OCI-LY3 (cell line): ENCODE measurements around the gene ERAS.

ENCODE experiments used
- H2AFZ ChIP-seq: fragments of 200-600, 300-600 bp; shearing (Covaris generic); 2 replicates; pipeline ENCODE4 v1.6.0; 2014; ENCODE audit warnings: antibody characterized with exemption, low read depth, low read length
- H3K27ac ChIP-seq: fragments of 200-600, 300-600 bp; sonication (generic); 2 replicates; pipeline ENCODE4 v1.5.1; 2014; ENCODE audit warnings: mild to moderate bottlenecking, low read length, moderate library complexity, mixed read lengths
- H3K27me3 ChIP-seq: fragments of 200-600, 300-600 bp; sonication (generic); 2 replicates; pipeline ENCODE4 v1.6.1; 2014; ENCODE audit warnings: low read depth, low read length, mixed read lengths
- H3K36me3 ChIP-seq: fragments of 200-600, 300-600 bp; sonication (generic); replicated peaks from 2 replicates; pipeline ENCODE3; 2014; ENCODE audit warnings: low read depth, low read length, mixed read lengths
- H3K4me1 ChIP-seq: fragments of 300-600, 200-600 bp; sonication (generic); 2 replicates; pipeline ENCODE4 v1.6.1; 2014; ENCODE audit warnings: low read length, mixed read lengths
- H3K4me2 ChIP-seq: fragments of 200-600, 300-600 bp; sonication (generic); 2 replicates; pipeline ENCODE4 v1.6.1; 2014; ENCODE audit warnings: low read length, mixed read lengths
- H3K4me3 ChIP-seq: fragments of 300-600, 200-600 bp; sonication (generic); 2 replicates; pipeline ENCODE4 v1.5.1; 2014; ENCODE audit warnings: antibody characterized with exemption, mild to moderate bottlenecking, low read length, moderate library complexity
- H3K79me2 ChIP-seq: fragments of 300-600, 200-600 bp; shearing (Covaris generic); 2 replicates; pipeline ENCODE4 v1.6.1; 2014; ENCODE audit warnings: mild to moderate bottlenecking, low read length, mixed read lengths
- H3K9ac ChIP-seq: fragments of 300-600, 200-600 bp; shearing (Covaris generic); 2 replicates; pipeline ENCODE4 v1.6.0; 2014; ENCODE audit warnings: mild to moderate bottlenecking, low read length, moderate library complexity
- H3K9me3 ChIP-seq: fragments of 200-600, 300-600 bp; shearing (Covaris generic); 2 replicates; pipeline ENCODE4 v1.6.1; 2014; ENCODE audit warnings: low read length, mixed read lengths; ENCODE audit not compliant: insufficient read depth
- H4K20me1 ChIP-seq: fragments of 200-600, 300-600 bp; sonication (generic); 2 replicates; pipeline ENCODE4 v1.6.1; 2016; ENCODE audit warnings: low read length, mixed read lengths; ENCODE audit not compliant: insufficient read depth
- EZH2phosphoT487 ChIP-seq: fragments of 200-600 bp; shearing (Covaris generic); IDR thresholded peaks from 2 replicates; pipeline ENCODE4 v1.6.1; 2018; ENCODE audit warnings: antibody characterized with exemption, mixed run types, low read depth
- TF ChIP-seq, protein P1 (sequence below): fragments of 200-600, 300-600 bp; sonication (generic); IDR thresholded peaks from 2 replicates; pipeline ENCODE4 v1.5.1; 2014; ENCODE audit warnings: antibody characterized with exemption, low read length, low read depth

ERAS gene

DNA sequence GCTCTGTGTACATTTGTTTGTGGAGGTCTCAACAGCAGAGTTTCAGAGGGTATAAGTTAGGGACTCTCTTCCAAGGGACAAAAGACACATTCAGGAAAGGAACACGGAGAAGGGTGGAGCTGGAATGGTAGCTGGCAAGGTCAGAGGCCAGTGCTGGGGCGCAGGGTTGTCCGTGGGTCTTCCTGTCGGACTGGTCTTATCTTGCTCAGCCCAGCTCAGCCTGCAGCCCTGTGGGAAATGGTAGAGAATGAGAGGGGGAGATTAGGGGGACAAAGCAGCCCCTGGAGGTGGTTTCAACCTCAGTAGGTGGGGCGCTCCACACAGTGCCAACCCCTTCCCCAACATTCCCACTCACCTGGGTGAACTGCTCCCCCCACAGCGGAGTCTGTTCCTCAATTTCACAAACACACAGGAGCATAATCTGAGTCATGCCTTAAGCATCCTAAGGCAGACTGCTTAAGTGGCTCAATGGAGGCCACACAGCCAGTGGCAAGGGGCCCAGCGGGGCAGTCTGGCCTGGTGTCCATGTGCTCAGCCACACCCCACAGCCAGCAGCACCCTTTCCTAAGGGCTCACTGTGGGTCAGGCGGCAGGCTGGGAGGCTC lies 31.3 kb upstream of the ERAS start:
- Histone ChIP-seq H3K4me1 (no peaks in the 10 kb centered on the region), H3K36me3 (no peaks in the 10 kb centered on the region), H4K20me1 (no peaks in the 10 kb centered on the region), H3K9me3 (no peaks in the 10 kb centered on the region), H3K27me3 (no peaks in the 10 kb centered on the region), H2AFZ (no peak overlapping the region), H3K4me3 (no peak overlapping the region), H3K9ac (no peak overlapping the region), H3K27ac (no peak overlapping the region), H3K4me2 (no peak overlapping the region), H3K79me2 (no peaks in the 10 kb centered on the region)
- TF ChIP-seq, protein P1, sequence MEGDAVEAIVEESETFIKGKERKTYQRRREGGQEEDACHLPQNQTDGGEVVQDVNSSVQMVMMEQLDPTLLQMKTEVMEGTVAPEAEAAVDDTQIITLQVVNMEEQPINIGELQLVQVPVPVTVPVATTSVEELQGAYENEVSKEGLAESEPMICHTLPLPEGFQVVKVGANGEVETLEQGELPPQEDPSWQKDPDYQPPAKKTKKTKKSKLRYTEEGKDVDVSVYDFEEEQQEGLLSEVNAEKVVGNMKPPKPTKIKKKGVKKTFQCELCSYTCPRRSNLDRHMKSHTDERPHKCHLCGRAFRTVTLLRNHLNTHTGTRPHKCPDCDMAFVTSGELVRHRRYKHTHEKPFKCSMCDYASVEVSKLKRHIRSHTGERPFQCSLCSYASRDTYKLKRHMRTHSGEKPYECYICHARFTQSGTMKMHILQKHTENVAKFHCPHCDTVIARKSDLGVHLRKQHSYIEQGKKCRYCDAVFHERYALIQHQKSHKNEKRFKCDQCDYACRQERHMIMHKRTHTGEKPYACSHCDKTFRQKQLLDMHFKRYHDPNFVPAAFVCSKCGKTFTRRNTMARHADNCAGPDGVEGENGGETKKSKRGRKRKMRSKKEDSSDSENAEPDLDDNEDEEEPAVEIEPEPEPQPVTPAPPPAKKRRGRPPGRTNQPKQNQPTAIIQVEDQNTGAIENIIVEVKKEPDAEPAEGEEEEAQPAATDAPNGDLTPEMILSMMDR: no peak
- TF ChIP-seq EZH2phosphoT487: no peak

DNA sequence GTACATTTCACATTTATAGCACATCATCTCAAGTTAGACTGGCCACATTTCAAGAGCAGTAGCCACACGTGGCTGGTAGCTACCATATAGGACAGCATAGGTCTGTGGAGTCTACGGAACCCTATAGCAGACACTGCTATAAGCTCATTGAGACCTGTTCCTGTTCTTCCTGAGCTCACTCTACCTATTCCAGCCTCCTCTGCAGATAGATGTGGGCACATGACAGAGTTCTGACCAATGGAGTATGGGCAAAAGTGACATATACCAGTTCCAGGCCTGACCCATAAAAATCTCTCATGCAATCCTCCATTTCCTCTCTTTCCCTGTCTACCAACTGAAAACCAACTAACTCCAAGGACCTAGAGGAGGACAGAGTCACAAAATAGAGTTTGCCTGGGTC lies 28.0 kb upstream of the ERAS start:
- Histone ChIP-seq H3K27ac (no peak overlapping the region), H3K27me3 (no peaks in the 10 kb centered on the region), H4K20me1 (no peaks in the 10 kb centered on the region), H3K4me1 (peaks cover 11% of the 10 kb centered on the region), H3K36me3 (no peaks in the 10 kb centered on the region), H3K9me3 (no peaks in the 10 kb centered on the region), H3K4me2 (no peak overlapping the region), H3K4me3 (no peak overlapping the region), H3K9ac (no peak overlapping the region), H2AFZ (no peak overlapping the region), H3K79me2 (peaks cover 9% of the 10 kb centered on the region; the same call in 1 of the 2 replicates)
- no peak for TF ChIP-seq EZH2phosphoT487
- TF ChIP-seq, protein P1: no peak

DNA sequence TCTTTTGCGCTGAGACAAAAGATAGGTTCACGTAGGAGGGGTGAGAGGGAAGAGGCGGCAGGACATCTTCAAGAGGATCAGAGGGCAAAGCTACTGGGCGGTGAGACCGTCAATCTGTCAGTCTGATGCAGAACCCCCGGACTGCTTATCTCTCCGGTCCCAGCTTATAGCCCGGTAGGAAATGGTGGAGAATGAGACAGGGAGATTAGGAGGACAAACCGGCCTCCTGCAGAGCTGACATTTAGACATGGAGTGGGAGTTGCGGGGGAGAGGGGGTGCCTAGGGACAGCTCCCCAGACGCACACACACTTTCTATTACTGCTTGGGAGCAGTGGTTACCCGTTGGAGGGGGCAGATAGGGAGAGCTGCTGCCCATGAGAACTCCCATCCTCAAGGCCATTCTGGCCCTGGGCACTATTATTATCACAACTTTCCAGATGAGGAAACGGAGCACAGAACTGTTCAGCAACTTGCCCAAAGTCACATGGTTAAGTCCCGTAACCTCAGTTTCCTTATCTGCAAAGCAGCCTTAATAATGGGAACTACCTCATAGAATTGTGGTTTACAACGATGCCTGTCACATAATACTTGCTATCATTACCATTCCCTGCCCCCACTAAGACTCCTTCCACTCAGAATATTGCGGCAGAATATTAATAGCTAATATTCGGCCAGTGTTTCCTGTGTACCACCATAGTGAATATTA lies 25.6 kb upstream of the ERAS start:
- Histone ChIP-seq H2AFZ (peak overlapping the region; percentile 93), H3K9me3 (no peaks in the 10 kb centered on the region), H3K4me3 (peak overlapping the region; percentile 95), H3K4me2 (peak overlapping the region; percentile 61), H3K27me3 (no peaks in the 10 kb centered on the region), H3K79me2 (peaks cover 9% of the 10 kb centered on the region; the same call in 1 of the 2 replicates), H3K4me1 (peaks cover 11% of the 10 kb centered on the region), H3K27ac (peak overlapping the region; percentile 82), H3K9ac (peak overlapping the region; percentile 91), H3K36me3 (no peaks in the 10 kb centered on the region), H4K20me1 (no peaks in the 10 kb centered on the region)
- no peak for TF ChIP-seq EZH2phosphoT487
- TF ChIP-seq, protein P1: no peak

DNA sequence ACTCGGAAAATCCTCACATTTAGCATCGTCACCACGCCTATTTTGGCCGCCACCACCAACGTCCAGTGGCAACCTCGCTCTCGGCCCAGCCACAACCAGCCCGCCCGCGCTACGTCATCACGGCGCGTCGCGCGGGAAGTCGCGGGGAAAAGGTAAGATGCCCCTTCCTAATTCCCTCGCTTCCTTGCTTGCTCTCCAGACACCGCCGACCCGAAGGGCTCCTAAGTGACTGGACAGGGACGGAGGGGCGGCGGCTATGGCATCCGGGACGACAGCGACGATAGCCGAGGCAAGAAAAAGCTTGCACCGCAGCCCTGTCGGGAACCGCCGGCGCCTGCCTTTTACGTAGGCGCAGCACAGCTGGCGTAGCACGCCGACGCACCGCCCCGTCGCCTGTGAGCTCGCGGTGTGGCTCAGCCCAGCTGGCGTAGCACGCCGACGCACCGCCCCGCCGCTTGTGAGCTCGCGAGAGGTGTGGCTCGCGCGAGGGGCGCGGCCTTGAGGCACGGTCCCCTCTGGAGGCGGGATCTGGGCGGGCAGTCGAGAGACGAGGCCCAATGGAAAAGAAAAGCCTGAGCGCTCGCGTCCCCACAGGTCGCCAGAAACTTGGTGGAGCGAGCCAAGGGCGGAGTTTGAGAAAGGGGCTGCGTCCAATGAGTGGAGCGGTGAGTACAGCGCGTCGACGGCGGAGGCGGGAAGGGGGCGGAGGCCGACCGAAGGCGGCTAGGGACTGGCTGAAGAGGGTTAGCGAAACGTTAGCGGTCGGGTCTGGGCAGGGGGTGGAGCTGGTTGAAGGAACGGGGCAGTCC lies 24.8 kb upstream of the ERAS start, which contains the start of gene HDAC6:
HDAC6 (plus strand) TSS at position 788 of the 809 bp plus-strand sequence. CDS start 626 bp downstream, outside the sequence.
- H3K27ac ChIP-seq: peak within 1 kb of the TSS; percentile 92
- peak within 1 kb of the TSS; percentile 93 for H2AFZ ChIP-seq

More for the DNA sequence above, 24.8 kb upstream of the ERAS start, which contains the start of gene HDAC6:
- TF ChIP-seq EZH2phosphoT487: no peak
- TF ChIP-seq, protein P1: no peak
- Histone ChIP-seq H3K9ac (peak within 1 kb of the TSS; percentile 98), H4K20me1 (no peaks in the 10 kb centered on the region), H3K4me2 (peak within 1 kb of the TSS; percentile 80), H3K9me3 (no peaks in the 10 kb centered on the region), H3K4me1 (peaks cover 11% of the 10 kb centered on the region), H3K4me3 (peak within 1 kb of the TSS; percentile 95), H3K27me3 (no peaks in the 10 kb centered on the region), H3K36me3 (no peaks in the 10 kb centered on the region), H3K79me2 (peaks cover 9% of the 10 kb centered on the region; the same call in 1 of the 2 replicates)
